Cardiac fibroblast (primary cell): ENCODE measurements around the gene CYTH1.
A peak's percentile ranks its signal among the peaks of the same experiment; 100 is the strongest.

Experiments used
- DNase-seq, 2 donors: peaks; one replicate each; pipeline versions ENCODE4 v3.0.0 to v3.0.0-alpha.2; 2010; ENCODE audit warnings: low read depth in 2 of 2
- H3K4me3 ChIP-seq, 2 donors: replicated peaks in 1 of 2; 1 replicate in 1 of 2; 2 replicates in 1 of 2; pipeline ENCODE4 v1.5.1; 2011; ENCODE audit warnings: low read depth in 2 of 2, low read length in 2 of 2, mild to moderate bottlenecking in 2 of 2, moderate library complexity in 1 of 2
- CTCF ChIP-seq: IDR thresholded peaks from one replicate; pipeline ENCODE4 v1.5.1; 2011; ENCODE audit warnings: low read depth, mild to moderate bottlenecking, low read length, inconsistent platforms

The CYTH1 gene

GRCh38 chr17:78665387-78665951 lies 116.6 kb downstream of the CYTH1 start:
- DNase-seq = no peak
- H3K4me3 ChIP-seq = no peak overlapping the region
- no peak for TF ChIP-seq CTCF

- peak; percentile 22 to 42 for DNase-seq
- no peak for TF ChIP-seq CTCF
- no peak overlapping the region for H3K4me3 ChIP-seq
Measured at GRCh38 chr17:78664476-78665386, 117.3 kb downstream of the CYTH1 start.

GRCh38 chr17:78661093-78661770 lies 120.8 kb downstream of the CYTH1 start:
- no peak overlapping the region for H3K4me3 ChIP-seq
- no peak for TF ChIP-seq CTCF

GRCh38 chr17:78659546-78659945 lies 122.5 kb downstream of the CYTH1 start:
- no peak for DNase-seq
- no peak for TF ChIP-seq CTCF
- H3K4me3 ChIP-seq = no peak overlapping the region

More at GRCh38 chr17:78661093-78661770, 120.8 kb downstream of the CYTH1 start:
- no peak for DNase-seq

GRCh38 chr17:78658281-78658785 lies 123.7 kb downstream of the CYTH1 start:
- no peak overlapping the region for H3K4me3 ChIP-seq
- peak in 1 of 2 donors; percentile 61 for DNase-seq
- TF ChIP-seq CTCF = no peak

GRCh38 chr17:78655251-78655940 lies 126.7 kb downstream of the CYTH1 start:
- H3K4me3 ChIP-seq = no peak overlapping the region
- no peak for DNase-seq
- no peak for TF ChIP-seq CTCF
